Small intestine (tissue), 7 donors: ENCODE measurements around the gene CERS2. TPM values are rescaled to one million over a fixed set of nuclear protein-coding genes. Genes with fewer than 3 reads are reported as not detected.
"Not testable (repeated sequence)": the region's sequence is repeated elsewhere in the genome, so short reads cannot be mapped to it uniquely, and the experiment has no call there.

Experiments used
- DNase-seq, 2 donors: peaks; one replicate each; pipeline versions ENCODE4 v3.0.0 to v3.0.0-alpha.2; 2013
- FAIRE-seq: peaks from 2 replicates; lab custom pipeline; 2012; peaks lifted over from hg19 to GRCh38; lab: Jason Lieb, UNC
- H3K27ac ChIP-seq, 3 donors: one replicate each; pipeline ENCODE4 v1.5.1; 2013; ENCODE audit warnings: low read length in 2 of 3, mild to moderate bottlenecking in 2 of 3, control low read depth in 1 of 3, inconsistent platforms in 1 of 3, low read depth in 1 of 3, moderate library complexity in 1 of 3
- H3K27me3 ChIP-seq, 3 donors: one replicate each; pipeline ENCODE4 v1.6.1; 2013; ENCODE audit warnings: low read length in 3 of 3, inconsistent platforms in 1 of 3; ENCODE audit not compliant: control insufficient read depth in 3 of 3, insufficient read depth in 3 of 3
- H3K36me3 ChIP-seq, 3 donors: one replicate each; pipeline ENCODE4 v1.6.1; 2013; ENCODE audit warnings: low read length in 3 of 3, inconsistent platforms in 1 of 3, low read depth in 1 of 3, mild to moderate bottlenecking in 1 of 3, moderate library complexity in 1 of 3; ENCODE audit not compliant: control insufficient read depth in 3 of 3, insufficient read depth in 2 of 3
- H3K4me1 ChIP-seq, 3 donors: one replicate each; pipeline ENCODE4 v1.6.1; 2013; ENCODE audit warnings: low read length in 2 of 3, inconsistent platforms in 1 of 3, low read depth in 1 of 3, mild to moderate bottlenecking in 1 of 3, moderate library complexity in 1 of 3; ENCODE audit not compliant: control insufficient read depth in 3 of 3, insufficient read depth in 2 of 3
- H3K4me3 ChIP-seq, 3 donors: one replicate each; pipeline ENCODE4 v1.5.1; 2013; ENCODE audit warnings: low read length in 3 of 3, control low read depth in 1 of 3, inconsistent platforms in 1 of 3, low read depth in 1 of 3, mild to moderate bottlenecking in 1 of 3, moderate library complexity in 1 of 3
- H3K9me3 ChIP-seq, 2 donors: one replicate each; pipeline ENCODE4 v1.6.1; 2013; ENCODE audit warnings: low read depth in 1 of 2, low read length in 1 of 2; ENCODE audit not compliant: control insufficient read depth in 2 of 2, insufficient read depth in 1 of 2
- WGBS, 3 donors: extraction: QIAGEN DNeasy Blood & Tissue Kit; methylation state at CpG; one replicate each; pipeline ENCODE4 v1.1.7; 2013; 5-methylcytosine and 5-hydroxymethylcytosine counted together
- polyA plus RNA-seq, 4 donors: library from polyadenylated mRNA; stranded (reverse) in 3 of 4; unstranded in 1 of 4; fragments of 200-250 nt in 3 of 4; fragments of 120-200 nt in 1 of 4; gene quantifications; one replicate each; pipeline versions ENCODE4 v1.2.1 to v1.2.3, GENCODE V29; 2013
- donor health status: healthy with polysubstance abuse.
- donor health status: control.
- donor health status: control.
- donor health status: Bipolar disorder and iron deficiency.
- donor health status: healthy.

Gene CERS2
- polyA plus RNA-seq, 4 donors: 111 to 366 (median 193) TPM

DNA sequence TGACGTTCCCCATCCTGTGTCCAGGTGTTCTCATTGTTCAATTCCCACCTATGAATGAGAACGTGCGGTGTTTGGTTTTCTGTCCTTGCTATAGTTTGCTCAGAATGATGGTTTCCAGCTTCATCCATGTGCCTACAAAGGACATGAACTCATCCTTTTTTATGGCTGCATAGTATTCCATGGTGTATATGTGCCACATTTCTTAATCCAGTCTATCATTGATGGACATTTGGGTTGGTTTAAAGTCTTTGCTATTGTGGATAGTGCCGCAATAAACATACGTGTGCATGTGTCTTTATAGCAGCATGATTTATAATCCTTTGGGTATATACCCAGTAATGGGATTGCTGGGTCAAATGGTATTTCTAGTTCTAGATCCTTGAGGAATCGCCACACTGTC is 45.9 kb downstream of the CERS2 start:
- not testable (repeated sequence) for H3K4me3 ChIP-seq, DNase-seq, FAIRE-seq, H3K27me3 ChIP-seq, H3K4me1 ChIP-seq, H3K27ac ChIP-seq, H3K9me3 ChIP-seq
- peaks cover 6 to 31% (median 12%) of the 10 kb centered on the region in 3 donors for H3K36me3 ChIP-seq
- 86 to 97% (median 94%) methylated on average over 6 of the region's 6 CpGs for WGBS, 3 donors

DNA sequence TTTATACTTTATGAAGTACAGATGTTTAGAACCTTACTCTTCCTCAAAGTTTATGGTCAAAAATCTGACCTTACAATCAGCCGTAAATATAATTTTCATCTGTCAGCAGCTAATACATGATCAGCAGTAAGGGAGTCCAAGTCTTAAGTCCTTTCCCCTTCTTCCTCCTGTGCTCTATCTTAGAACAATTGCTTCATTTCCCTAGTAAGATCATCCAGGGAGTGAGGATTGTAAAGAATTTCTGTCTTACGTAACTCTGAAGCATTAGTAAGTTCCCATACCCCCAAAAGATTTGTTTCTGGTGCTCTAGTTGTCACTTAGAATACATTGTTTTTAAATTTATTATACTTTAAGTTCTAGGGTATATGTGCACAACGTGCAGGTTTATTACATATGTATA is 46.3 kb downstream of the CERS2 start:
- WGBS, 3 donors: 96 to 97% (median 96%) methylated on average over 3 of the region's 3 CpGs
- no peak overlapping the region for H3K27ac ChIP-seq
- peaks cover 0 to 8% of the 10 kb centered on the region in 2 donors for H3K9me3 ChIP-seq
- FAIRE-seq (no peak), DNase-seq (no peak)
- H3K27me3 ChIP-seq: no peaks in the 10 kb centered on the region
- H3K36me3 ChIP-seq: peaks cover 6 to 27% (median 12%) of the 10 kb centered on the region in 3 donors
- H3K4me1 ChIP-seq: peaks cover 0 to 7% (median 0%) of the 10 kb centered on the region in 3 donors
- no peak overlapping the region for H3K4me3 ChIP-seq

DNA sequence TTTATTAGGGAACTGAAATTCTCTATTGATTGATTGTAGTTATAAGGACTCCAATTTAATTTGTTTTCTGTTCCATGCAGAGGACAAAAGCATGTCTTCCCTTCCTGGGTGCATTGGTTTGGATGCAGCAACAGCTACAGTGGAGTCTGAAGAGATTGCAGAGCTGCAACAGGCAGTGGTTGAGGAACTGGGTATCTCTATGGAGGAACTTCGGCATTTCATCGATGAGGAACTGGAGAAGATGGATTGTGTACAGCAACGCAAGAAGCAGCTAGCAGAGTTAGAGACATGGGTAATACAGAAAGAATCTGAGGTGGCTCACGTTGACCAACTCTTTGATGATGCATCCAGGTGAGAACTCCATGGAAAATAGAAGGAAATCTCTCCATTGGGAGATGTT is 47.0 kb downstream of the CERS2 start:
- Histone ChIP-seq H3K27me3 (no peaks in the 10 kb centered on the region), H3K4me3 (no peak overlapping the region), H3K4me1 (peaks cover 0 to 7% (median 0%) of the 10 kb centered on the region in 3 donors), H3K36me3 (peaks cover 6 to 23% (median 12%) of the 10 kb centered on the region in 3 donors), H3K9me3 (peaks cover 0 to 8% of the 10 kb centered on the region in 2 donors), H3K27ac (no peak overlapping the region)
- WGBS, 3 donors: 90 to 92% (median 90%) methylated on average over 4 of the region's 4 CpGs
- FAIRE-seq: no peak
- DNase-seq: no peak

DNA sequence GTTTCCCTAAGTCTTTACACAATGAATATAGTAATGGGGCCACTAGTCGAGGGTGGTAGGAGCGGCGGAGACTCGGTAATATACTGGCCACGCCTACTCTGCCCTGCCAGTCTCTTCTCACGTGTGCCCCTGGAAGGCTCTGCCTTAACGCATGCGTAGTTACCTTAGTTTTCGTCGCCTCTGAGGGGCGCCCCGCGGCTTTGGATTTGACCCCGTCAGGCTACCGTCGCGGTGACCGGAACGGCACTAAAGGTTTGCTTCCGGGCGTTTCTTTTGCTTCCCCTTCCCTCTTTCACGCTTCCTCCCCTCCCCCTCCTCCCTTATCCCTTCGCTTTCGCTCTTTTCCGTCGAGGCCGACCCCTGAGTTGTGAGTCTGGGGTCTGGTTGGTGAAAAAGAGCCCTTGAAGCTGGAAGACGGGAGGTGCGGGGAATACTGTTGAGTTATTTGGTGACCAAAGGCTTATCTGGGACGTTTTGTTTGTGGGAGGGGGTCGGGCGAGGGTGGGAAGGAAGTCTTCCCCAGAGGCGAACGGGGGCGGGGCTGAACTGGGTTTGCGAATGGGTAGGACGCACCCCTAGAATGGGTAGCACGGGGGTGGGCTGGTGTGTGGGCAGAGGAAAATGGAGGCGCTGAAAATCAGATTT is 48.4 kb downstream of the CERS2 start, which contains the start of gene SETDB1:
Gene SETDB1 (plus strand): TSS at position 267 of the 645 bp plus-strand sequence. CDS start 1,352 bp downstream, outside the sequence.
- Histone ChIP-seq H3K27ac (peak within 1 kb of the TSS; percentile 63 to 96 (median 83)), H3K4me1 (peaks cover 0 to 7% (median 0%) of the 10 kb centered on the region in 3 donors), H3K9me3 (peaks cover 0 to 5% of the 10 kb centered on the region in 2 donors), H3K27me3 (no peaks in the 10 kb centered on the region), H3K36me3 (peaks cover 3 to 18% (median 12%) of the 10 kb centered on the region in 3 donors), H3K4me3 (peak within 1 kb of the TSS; percentile 78 to 89 (median 79))
- 0 to 1% (median 0%) methylated on average over 39 of the region's 39 CpGs for WGBS, 3 donors
- no peak for FAIRE-seq
- DNase-seq: peak; percentile 97

DNA sequence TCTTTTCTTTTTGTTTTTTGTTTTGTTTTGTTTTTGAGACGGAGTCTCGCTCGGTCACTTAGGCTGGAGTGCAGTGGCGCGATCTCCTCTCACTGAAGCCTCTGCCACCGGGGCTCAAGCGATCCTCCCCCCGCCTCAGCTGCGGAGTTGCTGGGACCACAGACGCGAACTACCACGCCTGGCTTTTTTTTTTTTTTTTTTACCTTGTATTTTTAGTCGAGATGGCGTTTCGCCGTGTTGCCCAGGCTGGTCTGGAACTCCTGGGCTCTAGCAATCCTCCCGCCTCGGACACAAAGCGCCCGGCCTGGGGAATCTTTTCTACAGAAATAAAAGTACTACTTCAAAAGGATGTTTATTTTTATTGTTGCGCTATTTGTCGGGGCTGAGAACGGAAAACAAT is 49.6 kb downstream of the CERS2 start:
- H3K4me3 ChIP-seq: peak overlapping the region in 2 of 3 donors; percentile 78 to 89
- 50 to 71% (median 55%) methylated on average over 23 of the region's 23 CpGs for WGBS, 3 donors
- FAIRE-seq (no peak), DNase-seq (peak; percentile 8 to 10)
- no peaks in the 10 kb centered on the region for H3K27me3 ChIP-seq
- H3K9me3 ChIP-seq: no peaks in the 10 kb centered on the region
- H3K36me3 ChIP-seq: peaks cover 0 to 9% (median 5%) of the 10 kb centered on the region in 3 donors
- peak overlapping the region in 1 of 3 donors; percentile 13 for H3K27ac ChIP-seq
- H3K4me1 ChIP-seq: peaks cover 0 to 7% (median 0%) of the 10 kb centered on the region in 3 donors

DNA sequence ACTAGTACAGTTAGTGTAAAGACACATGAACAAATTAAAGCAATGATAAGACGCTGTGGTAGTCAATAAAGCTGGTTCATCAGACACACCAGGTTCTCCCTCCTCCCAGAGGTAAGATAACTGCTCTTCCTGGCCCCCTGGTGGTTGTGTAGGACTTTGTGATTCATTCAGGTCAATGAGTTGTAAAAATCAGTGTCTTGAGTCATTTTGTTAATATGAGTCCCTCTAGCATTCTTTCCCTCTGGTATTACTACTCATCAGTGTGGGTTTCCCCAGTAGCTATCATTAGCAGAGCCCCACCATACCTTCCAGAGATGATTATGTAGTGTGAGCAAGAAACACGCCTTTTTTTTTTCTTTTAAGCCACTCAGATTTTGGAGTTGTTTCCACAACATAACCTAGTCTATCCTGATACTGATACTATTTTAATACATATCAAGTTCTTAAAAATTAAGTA is 52.1 kb downstream of the CERS2 start:
- Histone ChIP-seq H3K36me3 (peaks cover 0 to 2% (median 0%) of the 10 kb centered on the region in 3 donors), H3K27me3 (no peaks in the 10 kb centered on the region), H3K9me3 (no peaks in the 10 kb centered on the region), H3K4me3 (no peak overlapping the region), H3K27ac (no peak overlapping the region), H3K4me1 (peaks cover 0 to 7% (median 0%) of the 10 kb centered on the region in 3 donors)
- DNase-seq: peak; percentile 79 to 85
- no peak for FAIRE-seq
- 27 to 36% (median 30%) methylated on average over 2 of the region's 2 CpGs for WGBS, 3 donors

DNA sequence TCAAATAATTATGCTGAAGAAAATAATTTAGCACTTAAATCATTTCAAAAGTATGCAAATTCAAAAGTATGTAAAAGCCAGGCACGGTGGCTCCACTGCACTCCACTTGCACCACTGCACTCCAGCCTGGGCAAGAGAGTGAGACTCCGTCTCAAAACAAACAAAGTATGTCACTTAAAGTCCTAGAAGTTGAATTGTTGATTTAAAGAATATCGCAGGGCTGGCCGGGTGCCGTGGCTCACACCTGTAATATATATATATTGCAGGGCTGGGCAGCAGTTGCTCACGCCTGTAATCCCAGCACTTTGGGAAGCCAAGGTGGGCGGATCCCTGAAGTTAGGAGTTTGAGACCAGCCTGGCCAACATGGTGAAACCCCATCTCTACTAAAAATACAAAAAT is 57.2 kb downstream of the CERS2 start:
- H3K4me3 ChIP-seq: no peak overlapping the region
- no peaks in the 10 kb centered on the region for H3K36me3 ChIP-seq
- DNase-seq (no peak), FAIRE-seq (no peak)
- no peaks in the 10 kb centered on the region for H3K4me1 ChIP-seq
- H3K9me3 ChIP-seq: no peaks in the 10 kb centered on the region
- 63 to 74% (median 72%) methylated on average over 7 of the region's 7 CpGs for WGBS, 3 donors
- H3K27ac ChIP-seq: no peak overlapping the region
- no peaks in the 10 kb centered on the region for H3K27me3 ChIP-seq
